Measurements from ENCODE around the gene ANKRD44.

DNA sequence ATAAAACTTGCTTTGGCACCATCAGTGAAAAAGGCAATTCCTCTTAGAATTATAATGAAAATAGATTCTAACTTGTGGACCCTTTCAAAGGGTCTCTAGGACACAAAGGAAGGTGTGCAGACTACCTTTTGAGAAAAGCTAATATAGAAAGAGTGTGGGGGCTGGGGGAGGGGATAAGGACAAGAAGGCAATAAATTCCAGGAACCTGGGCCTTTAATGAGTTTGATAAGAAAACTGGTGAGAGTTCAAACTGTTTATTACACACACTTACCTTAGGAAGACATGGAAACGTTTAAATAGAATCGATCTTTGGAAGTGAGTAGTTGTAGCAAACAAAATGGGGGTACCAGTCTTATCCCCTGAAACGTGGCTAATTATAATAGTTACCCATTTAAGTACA is 344.5 kb downstream of the ANKRD44 start:
- TF ChIP-seq, protein P1, sequence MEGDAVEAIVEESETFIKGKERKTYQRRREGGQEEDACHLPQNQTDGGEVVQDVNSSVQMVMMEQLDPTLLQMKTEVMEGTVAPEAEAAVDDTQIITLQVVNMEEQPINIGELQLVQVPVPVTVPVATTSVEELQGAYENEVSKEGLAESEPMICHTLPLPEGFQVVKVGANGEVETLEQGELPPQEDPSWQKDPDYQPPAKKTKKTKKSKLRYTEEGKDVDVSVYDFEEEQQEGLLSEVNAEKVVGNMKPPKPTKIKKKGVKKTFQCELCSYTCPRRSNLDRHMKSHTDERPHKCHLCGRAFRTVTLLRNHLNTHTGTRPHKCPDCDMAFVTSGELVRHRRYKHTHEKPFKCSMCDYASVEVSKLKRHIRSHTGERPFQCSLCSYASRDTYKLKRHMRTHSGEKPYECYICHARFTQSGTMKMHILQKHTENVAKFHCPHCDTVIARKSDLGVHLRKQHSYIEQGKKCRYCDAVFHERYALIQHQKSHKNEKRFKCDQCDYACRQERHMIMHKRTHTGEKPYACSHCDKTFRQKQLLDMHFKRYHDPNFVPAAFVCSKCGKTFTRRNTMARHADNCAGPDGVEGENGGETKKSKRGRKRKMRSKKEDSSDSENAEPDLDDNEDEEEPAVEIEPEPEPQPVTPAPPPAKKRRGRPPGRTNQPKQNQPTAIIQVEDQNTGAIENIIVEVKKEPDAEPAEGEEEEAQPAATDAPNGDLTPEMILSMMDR (IDR thresholded peaks at IDR 0.05; ENCODE audit: low read depth, low read length) = no peak
- TF ChIP-seq POLR2A (IDR thresholded peaks at IDR 0.05; ENCODE audit: extremely low read depth, insufficient read length) (no peak), MYC (IDR thresholded peaks at IDR 0.05; ENCODE audit: low read depth, low read length) (no peak)
- TF ChIP-seq, protein P2, sequence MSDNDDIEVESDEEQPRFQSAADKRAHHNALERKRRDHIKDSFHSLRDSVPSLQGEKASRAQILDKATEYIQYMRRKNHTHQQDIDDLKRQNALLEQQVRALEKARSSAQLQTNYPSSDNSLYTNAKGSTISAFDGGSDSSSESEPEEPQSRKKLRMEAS (IDR thresholded peaks at IDR 0.05; ENCODE audit: low read depth, low read length) = no peak

All from NB4 (cell line).